ENCODE data around the gene PBX3. TPM values are rescaled to one million over a fixed set of nuclear protein-coding genes. Genes with fewer than 3 reads are reported as not detected.

Gene PBX3
- total and polyA plus RNA-seq, 2 of the 13 experiments (the other 11 are each of a cell fraction or from before 2014, with no cell fraction given), result 6.0 to 11.2 TPM

- no peak for TF ChIP-seq ZNF775 (CRISPR knock-in tag; IDR thresholded peaks at IDR 0.05; ENCODE audit: borderline replicate concordance)
These were observed at the start of gene PBX3 (continued) for GRCh38 chr9:125747053-125747764.

DNA sequence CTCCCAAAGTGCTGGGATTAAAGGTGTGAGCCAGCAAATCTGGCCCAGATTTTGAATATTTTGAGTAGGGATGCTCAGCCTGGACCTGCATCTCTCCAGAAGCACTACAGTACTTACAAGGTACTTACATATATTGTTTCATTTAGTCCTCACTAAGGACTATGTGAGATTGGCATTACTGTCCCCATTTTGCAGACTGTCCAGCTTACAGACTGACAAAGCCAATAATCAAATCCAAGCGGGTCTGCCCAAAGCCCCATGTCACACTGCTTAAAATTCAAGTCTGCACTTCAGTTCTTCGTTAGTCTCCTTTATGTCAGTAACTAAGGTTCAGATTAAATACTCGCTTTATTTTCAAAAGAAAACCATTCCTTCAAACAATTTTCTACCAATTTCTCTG lies 47.3 kb upstream of the PBX3 start:
- TF ChIP-seq, protein P1, sequence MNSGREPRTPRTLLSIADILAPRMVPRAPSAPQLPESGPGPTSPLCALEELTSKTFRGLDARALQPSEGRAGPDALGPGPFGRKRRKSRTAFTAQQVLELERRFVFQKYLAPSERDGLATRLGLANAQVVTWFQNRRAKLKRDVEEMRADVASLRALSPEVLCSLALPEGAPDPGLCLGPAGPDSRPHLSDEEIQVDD (CRISPR knock-in tag; IDR thresholded peaks at IDR 0.05; ENCODE audit: borderline replicate concordance), result no peak
- TF ChIP-seq ESRRA (CRISPR knock-in tag; IDR thresholded peaks at IDR 0.05; ENCODE audit: low read depth) (no peak), ZNF567 (CRISPR knock-in tag; IDR thresholded peaks at IDR 0.05; ENCODE audit: borderline replicate concordance) (no peak)
- TF ChIP-seq, protein P2, sequence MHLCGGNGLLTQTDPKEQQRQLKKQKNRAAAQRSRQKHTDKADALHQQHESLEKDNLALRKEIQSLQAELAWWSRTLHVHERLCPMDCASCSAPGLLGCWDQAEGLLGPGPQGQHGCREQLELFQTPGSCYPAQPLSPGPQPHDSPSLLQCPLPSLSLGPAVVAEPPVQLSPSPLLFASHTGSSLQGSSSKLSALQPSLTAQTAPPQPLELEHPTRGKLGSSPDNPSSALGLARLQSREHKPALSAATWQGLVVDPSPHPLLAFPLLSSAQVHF (CRISPR knock-in tag; IDR thresholded peaks at IDR 0.05), result no peak

More for the DNA sequence above, 47.3 kb upstream of the PBX3 start:
- Histone ChIP-seq H3K9me3 (ENCODE audit: low read length) (no peaks in the 10 kb centered on the region), H3K4me2 (ENCODE audit: low read depth, low read length) (no peak overlapping the region), H3K36me3 (replicated peaks in 1 of 2; ENCODE audit: control insufficient read depth in 1 of 2, insufficient read depth in 2 of 2, low read length in 2 of 2) (no peaks in the 10 kb centered on the region; a peak in 1 of 5 replicates), H3K9ac (ENCODE audit: insufficient read depth, low read depth, low read length) (no peak overlapping the region), H3K27ac (ENCODE audit: extremely low read length, insufficient read depth, low read length) (no peak overlapping the region), H3K27me3 (ENCODE audit: control insufficient read depth in 1 of 2, insufficient read depth in 2 of 2, low read length in 2 of 2) (no peaks in the 10 kb centered on the region), H3K4me3 (replicated peaks in 1 of 3; ENCODE audit: insufficient read depth in 1 of 3, low read depth in 2 of 3, low read length in 3 of 3) (no peak overlapping the region), H3K4me1 (ENCODE audit: insufficient read depth, low read length) (peaks cover 25% of the 10 kb centered on the region), H3K79me2 (ENCODE audit: insufficient read depth, low read length) (peaks cover 34% of the 10 kb centered on the region), H2AFZ (ENCODE audit: low read length) (no peak overlapping the region), H4K20me1 (ENCODE audit: insufficient read depth, low read length) (peaks cover 2% of the 10 kb centered on the region; the same call in 1 of the 2 replicates)
- no TSS peak for BruUV-seq (replicated peaks)
- in situ Hi-C loops (cut with HindIII; ENCODE audit: extremely low pct_ligation_motif_present, low pct_unique_long_range_greater_than_20kb) (no loop called here), intact Hi-C loops (cut with micrococcal nuclease; ENCODE audit: unreplicated experiment) (loop anchor here (10.0 kb wide), 1 partner anchor 45 kb away; no protein-coding TSS in a partner anchor)
- over 99% methylated on average over 3 of the region's 3 CpGs for WGBS (ENCODE audit: low lambda C conversion rate)
- no peak for DNase-seq (ENCODE audit: low spot score)
- ATAC-seq, result no peak
- ChIA-PET POLR2A (no interaction called here), CTCF (ENCODE audit: low intra/inter-chr PET ratio, low total read pairs) (no interaction called here)
- FAIRE-seq, result no peak

Data from HepG2 (cell line).